Neutrophil (primary cell): Measurements from ENCODE around the gene ZNF32.
"Not testable (repeated sequence)": the region's sequence is repeated elsewhere in the genome, so short reads cannot be mapped to it uniquely, and the experiment has no call there.

ENCODE experiments used
- H3K27ac ChIP-seq: fragments of 200-600 bp; sonication (generic); 2 replicates; pipeline ENCODE4 v1.5.1; 2016; ENCODE audit warnings: mild to moderate bottlenecking, moderate library complexity
- H3K27me3 ChIP-seq: fragments of 200-600 bp; sonication (generic); 2 replicates; pipeline ENCODE4 v1.6.0; 2016; ENCODE audit warnings: mild to moderate bottlenecking
- H3K36me3 ChIP-seq: fragments of 200-600 bp; sonication (generic); 2 replicates; pipeline ENCODE4 v1.5.1; 2017
- H3K4me1 ChIP-seq, 2 experiments: fragments of 200-600 bp in 1 of 2; sonication (generic) in 1 of 2; 1 replicate in 1 of 2; 2 replicates in 1 of 2; pipeline versions ENCODE4 v1.5.1 to v1.6.1; 2013 to 2016; ENCODE audit warnings: low read depth in 1 of 2, low read length in 1 of 2, mild to moderate bottlenecking in 1 of 2, moderate library complexity in 1 of 2; ENCODE audit not compliant: control insufficient read depth in 1 of 2, insufficient read depth in 1 of 2
- H3K4me3 ChIP-seq, 2 experiments: fragments of 200-600 bp in 1 of 2; sonication (generic) in 1 of 2; 1 replicate in 1 of 2; 2 replicates in 1 of 2; pipeline ENCODE4 v1.5.1; 2013 to 2016; ENCODE audit warnings: low read depth in 1 of 2, low read length in 1 of 2, mild to moderate bottlenecking in 1 of 2, moderate library complexity in 1 of 2
- H3K9me3 ChIP-seq: fragments of 200-600 bp; sonication (generic); 2 replicates; pipeline ENCODE4 v1.5.1; 2016
- TF ChIP-seq, protein P1 (sequence below): fragments of 200-600 bp; sonication (generic); IDR thresholded peaks from 2 replicates; pipeline ENCODE4 v1.5.1; 2016; ENCODE audit warnings: antibody characterized with exemption

The ZNF32 gene

DNA sequence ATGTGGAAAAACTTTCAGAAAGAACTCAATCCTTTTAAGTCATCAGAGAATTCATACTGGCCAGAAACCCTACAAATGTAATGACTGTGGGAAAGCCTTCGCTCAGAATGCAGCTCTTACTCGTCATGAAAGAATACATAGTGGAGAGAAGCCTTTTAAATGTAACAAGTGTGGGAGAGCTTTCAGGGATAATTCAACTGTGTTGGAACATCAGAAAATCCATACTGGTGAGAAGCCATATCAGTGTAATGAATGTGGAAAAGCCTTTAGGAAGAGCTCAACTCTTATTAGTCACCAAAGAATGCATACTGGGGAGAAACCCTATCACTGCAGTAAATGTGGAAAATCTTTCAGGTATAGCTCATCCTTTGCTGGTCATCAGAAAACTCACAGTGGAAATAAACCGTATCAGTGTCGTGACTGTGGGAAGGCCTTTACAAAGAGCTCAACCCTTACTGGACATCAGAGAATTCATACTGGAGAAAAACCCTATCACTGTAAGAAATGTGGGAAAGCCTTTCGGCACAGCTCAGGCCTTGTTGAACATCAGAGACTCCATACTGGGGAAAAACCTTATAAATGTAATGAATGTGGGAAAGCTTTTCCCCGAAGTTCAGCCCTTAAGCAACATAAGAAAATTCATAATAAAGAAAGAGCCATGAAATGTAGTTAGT lies 31.8 kb downstream of the ZNF32 start:
- TF ChIP-seq, protein P1, sequence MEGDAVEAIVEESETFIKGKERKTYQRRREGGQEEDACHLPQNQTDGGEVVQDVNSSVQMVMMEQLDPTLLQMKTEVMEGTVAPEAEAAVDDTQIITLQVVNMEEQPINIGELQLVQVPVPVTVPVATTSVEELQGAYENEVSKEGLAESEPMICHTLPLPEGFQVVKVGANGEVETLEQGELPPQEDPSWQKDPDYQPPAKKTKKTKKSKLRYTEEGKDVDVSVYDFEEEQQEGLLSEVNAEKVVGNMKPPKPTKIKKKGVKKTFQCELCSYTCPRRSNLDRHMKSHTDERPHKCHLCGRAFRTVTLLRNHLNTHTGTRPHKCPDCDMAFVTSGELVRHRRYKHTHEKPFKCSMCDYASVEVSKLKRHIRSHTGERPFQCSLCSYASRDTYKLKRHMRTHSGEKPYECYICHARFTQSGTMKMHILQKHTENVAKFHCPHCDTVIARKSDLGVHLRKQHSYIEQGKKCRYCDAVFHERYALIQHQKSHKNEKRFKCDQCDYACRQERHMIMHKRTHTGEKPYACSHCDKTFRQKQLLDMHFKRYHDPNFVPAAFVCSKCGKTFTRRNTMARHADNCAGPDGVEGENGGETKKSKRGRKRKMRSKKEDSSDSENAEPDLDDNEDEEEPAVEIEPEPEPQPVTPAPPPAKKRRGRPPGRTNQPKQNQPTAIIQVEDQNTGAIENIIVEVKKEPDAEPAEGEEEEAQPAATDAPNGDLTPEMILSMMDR: no peak
- no peak overlapping the region for H3K4me3 ChIP-seq
- H3K36me3 ChIP-seq: no peaks in the 10 kb centered on the region
- H3K27ac ChIP-seq: no peak overlapping the region
- H3K9me3 ChIP-seq: peaks cover 27% of the 10 kb centered on the region
- H3K27me3 ChIP-seq: no peaks in the 10 kb centered on the region
- H3K4me1 ChIP-seq: no peaks in the 10 kb centered on the region

DNA sequence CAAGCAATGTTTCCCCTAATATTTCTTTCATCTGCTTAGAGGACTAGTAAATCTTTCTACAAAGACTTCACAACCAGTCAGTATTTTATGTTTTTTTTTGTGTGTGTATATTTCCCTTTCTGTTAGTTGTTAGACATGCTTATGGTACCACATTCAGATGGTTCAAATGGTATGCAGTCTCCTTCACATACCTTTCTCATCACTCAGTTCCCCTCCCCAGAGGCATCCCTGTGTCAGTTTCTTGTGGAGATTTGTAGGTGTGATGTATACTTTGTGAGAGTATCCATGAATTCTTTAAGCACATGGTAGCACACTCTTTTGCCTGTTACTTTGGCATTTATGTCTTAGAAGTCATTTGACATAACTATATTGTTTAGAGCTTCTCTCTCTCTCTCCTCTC lies 38.0 kb downstream of the ZNF32 start:
- Histone ChIP-seq H3K36me3 (no peaks in the 10 kb centered on the region), H3K4me3 (no peak overlapping the region), H3K27me3 (peaks cover 4% of the 10 kb centered on the region), H3K27ac (no peak overlapping the region), H3K9me3 (peaks cover 8% of the 10 kb centered on the region), H3K4me1 (peaks cover 9% of the 10 kb centered on the region in 2 experiments)
- TF ChIP-seq, protein P1: no peak

DNA sequence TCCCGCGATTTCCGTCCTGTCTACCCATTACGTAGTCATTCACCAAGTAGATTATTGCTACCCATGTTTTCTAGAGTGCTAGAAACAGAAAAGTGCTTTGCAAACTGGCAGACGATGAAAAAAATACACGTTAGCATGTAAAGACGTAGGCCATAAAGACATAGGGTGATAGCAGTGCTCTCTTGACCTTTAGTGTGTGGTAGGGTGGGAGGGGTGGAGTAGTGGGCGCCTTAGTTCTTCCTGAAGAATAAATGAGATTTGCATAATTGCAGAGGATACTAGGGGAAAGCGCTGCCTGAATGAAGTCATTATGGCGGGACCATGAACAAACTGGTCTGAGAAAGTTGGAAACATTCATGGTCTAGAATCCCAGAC lies 41.5 kb downstream of the ZNF32 start:
- no peaks in the 10 kb centered on the region for H3K36me3 ChIP-seq
- H3K4me1 ChIP-seq: peaks cover 9% of the 10 kb centered on the region in 2 experiments
- no peak overlapping the region for H3K27ac ChIP-seq
- H3K4me3 ChIP-seq: peak overlapping the region in 1 of 2 experiments; percentile 58
- peaks cover 9% of the 10 kb centered on the region for H3K27me3 ChIP-seq
- TF ChIP-seq, protein P1: no peak
- no peaks in the 10 kb centered on the region for H3K9me3 ChIP-seq

DNA sequence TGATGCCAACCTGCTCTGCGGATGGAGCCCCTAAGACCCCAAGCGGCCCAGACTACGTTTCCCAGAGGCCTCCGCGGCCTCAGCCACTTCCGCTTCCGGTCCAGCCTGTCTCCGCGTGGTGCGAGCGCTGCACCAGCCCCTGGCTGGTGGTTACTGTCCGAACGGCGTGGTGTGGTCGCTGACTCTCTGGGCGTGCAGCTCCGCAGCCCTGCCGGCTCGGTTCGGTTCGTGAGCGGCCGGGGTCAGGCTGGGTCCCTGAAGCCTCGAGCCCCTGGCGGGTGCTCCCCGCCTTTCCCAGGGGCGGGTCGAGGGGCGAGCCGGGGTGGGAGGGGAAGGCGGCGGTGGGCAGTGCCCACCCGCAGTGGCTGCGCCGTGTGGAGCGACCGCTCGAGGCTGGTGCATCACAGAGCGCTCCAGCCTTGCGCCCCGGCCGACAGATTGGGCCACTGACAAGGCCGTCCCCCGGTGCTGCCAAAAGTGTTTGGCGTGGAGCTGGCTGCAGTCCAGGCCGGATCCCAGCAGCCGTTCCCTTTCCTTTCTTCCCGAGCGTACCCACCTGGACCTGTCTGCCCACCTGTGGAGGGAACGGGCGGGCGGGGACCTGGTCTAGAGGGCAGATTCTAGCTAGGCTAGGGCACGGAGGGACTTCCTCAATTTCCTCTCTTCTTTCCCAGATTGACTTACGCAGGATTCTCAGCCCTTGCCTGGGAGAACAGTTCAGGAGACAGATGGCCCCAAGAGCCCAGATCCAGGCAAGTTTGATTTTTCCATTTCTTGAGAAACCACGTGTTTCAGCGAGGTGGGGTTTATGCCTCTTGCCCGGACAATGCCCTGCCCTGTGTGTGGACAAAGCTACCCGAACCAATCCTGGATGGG lies 42.1 kb downstream of the ZNF32 start, which contains the start of gene ZNF485:
ZNF485 (plus strand) TSS at position 116 of the 876 bp plus-strand sequence; CDS start at position 729, 613 bp downstream.
- Histone ChIP-seq H3K36me3 (no peaks in the 10 kb centered on the region), H3K4me1 (peaks cover 9% of the 10 kb centered on the region in 2 experiments), H3K27ac (no peak within 1 kb of the TSS), H3K4me3 (peak within 1 kb of the TSS; percentile 58 to 66), H3K9me3 (no peaks in the 10 kb centered on the region), H3K27me3 (peaks cover 9% of the 10 kb centered on the region)
- TF ChIP-seq, protein P1: no peak

DNA sequence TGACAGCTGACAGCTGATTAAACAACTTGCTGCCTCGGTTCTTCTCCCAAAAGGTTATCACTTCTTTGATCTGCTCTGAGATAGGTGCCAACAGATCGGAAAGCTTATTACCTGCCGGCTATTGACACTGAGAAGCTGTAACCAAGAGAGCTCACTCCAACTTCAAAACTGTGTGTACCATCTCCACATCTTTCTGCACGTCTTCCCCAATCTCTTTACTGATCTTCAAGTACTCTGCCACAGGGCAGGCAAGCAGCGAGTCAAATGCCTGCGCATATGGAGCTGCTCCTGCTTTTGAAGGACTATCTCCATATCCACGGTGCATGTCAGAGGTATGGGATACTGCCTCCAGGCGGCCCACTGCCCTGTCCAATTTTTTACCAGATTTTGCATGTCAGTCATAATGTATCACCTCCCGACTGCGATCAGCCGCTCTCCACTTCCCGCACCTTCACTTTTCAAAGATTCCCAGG lies 42.8 kb downstream of the ZNF32 start:
- H3K4me3 ChIP-seq: peak overlapping the region; percentile 58 to 66
- peaks cover 9% of the 10 kb centered on the region for H3K27me3 ChIP-seq
- no peaks in the 10 kb centered on the region for H3K9me3 ChIP-seq
- H3K4me1 ChIP-seq: peaks cover 9% of the 10 kb centered on the region in 2 experiments
- no peak overlapping the region for H3K27ac ChIP-seq
- H3K36me3 ChIP-seq: no peaks in the 10 kb centered on the region
- TF ChIP-seq, protein P1: no peak

DNA sequence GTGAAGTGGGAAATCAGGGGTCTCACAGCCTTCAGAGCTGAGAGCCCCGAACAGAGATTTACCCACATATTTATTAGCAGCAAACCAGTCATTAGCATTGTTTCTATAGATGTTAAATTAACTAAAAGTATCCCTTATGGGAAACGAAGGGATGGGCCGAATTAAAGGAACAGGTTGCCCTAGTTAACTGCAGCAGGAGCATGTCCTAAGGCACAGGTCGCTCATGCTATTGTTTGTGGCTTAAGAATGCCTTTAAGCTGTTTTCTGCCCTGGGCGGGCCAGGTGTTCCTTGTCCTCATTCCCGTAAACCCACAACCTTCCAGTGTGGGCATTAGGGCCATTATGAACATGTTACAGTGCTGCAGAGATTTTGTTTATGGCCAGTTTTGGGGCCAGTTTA lies 47.1 kb downstream of the ZNF32 start:
- not testable (repeated sequence) for H3K36me3 ChIP-seq, H3K27me3 ChIP-seq

More for the DNA sequence above, 47.1 kb downstream of the ZNF32 start:
- not testable (repeated sequence) for H3K4me3 ChIP-seq, H3K9me3 ChIP-seq, H3K4me1 ChIP-seq, H3K27ac ChIP-seq
